GM11168 (cell line): ENCODE data around the gene MAFF.
"Not testable (repeated sequence)": the region's sequence is repeated elsewhere in the genome, so short reads cannot be mapped to it uniquely, and the experiment has no call there.

Experiments
- in situ Hi-C: fragments of 300-500 bp; cut with MboI; formaldehyde crosslinking; loops from one replicate; pipeline ENCODE4 v1.12.0; 2022; ENCODE audit warnings: low sequenced_read_pairs; ENCODE audit not compliant: unreplicated experiment

Gene MAFF

DNA sequence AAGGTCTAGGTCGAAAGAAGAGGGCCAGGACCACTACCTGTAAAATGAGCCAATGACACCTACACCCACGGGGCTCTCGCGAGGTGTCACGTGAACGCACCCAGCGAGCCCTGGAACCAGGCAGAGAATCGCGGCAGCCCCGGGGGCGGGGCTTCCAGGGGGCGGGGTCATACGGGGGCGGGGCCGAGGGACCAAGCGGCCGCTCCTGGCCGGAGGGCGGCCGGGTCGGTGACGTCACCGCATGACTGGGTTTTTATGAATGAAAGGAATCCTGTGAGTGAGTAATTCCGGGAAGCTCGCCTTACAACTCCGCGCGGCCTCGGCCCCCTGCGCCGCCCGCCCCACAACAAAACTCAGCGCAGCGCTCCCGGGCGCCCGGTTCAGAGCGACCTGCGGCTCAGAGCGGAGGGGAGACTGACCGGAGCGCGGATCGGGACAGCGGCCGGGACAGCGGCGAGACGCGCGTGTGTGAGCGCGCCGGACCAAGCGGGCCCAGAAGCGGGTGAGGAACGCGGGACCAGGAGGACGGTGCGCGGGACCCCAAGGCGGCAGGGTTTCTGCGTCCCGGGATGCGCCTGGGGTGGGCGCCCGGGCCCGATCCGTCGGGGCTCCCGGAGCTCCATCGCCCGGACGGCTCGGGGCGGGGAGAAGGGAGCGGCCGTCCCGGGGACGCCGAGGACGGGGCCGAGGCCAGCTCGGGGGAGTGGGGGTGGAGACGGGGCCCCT, at the start of gene MAFF:
Gene MAFF, plus strand, starts transcription at position 284 of the 726 bp plus-strand sequence. CDS start 11,860 bp downstream, outside the sequence.
- in situ Hi-C loops: no loop called here

GRCh38 chr22:38153821-38154562, 47.8 kb upstream of the MAFF start:
- in situ Hi-C loops: no loop called here

DNA sequence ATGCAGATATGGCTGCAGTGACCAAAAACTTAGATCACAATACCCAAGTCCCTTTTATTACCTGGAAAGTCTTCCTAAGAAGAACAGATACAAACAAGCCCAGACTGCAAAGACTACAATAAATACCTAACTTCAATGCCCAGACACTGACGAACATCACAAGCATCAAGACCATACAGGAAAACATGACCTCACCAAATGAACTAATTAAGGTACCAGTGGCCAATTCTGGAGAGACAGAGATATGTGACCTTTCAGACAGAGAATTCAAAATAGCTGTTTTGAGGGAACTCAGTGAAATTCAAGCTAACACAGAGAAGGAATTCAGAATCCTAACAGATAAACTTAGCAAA, 47.3 kb upstream of the MAFF start:
- in situ Hi-C loops: not testable (repeated sequence)

- in situ Hi-C loops: no loop called here
Measured at GRCh38 chr22:38155703-38156102, 46.1 kb upstream of the MAFF start.

- in situ Hi-C loops: no loop called here
Measured at GRCh38 chr22:38162881-38163843, 38.6 kb upstream of the MAFF start.

DNA sequence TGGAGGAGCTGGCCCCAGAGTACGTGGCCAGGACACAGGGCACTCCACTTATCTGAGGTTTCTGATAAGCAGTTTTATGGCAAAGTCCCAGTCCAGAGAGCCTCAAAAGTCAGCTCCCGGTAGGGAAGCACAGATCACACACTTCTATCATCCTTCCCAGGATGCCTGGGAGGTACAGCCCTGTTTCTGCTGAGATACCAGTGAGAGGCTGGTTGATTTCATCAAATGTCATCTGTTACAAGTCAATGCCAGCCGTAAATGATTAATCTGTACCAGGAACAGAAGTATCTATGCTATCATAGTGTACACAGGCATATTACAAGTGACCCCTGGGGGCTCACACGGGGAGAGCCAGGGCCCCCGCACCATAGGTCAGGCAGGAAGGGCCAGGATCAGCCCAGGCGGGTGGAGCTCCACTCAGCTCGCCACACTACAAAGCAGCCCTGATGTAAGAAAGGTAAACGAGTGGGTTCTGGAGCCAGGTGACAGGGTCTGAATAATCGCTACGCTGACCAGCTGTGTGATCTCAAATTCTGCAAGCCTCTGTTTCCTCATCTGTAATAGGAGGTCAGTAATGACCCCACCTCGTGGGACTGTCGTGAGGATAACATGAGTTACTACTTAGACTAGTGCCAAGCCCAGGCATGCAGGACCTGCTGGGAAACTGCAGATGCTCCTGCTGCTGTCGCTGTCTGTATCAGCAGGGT, 37.8 kb upstream of the MAFF start:
- in situ Hi-C loops: no loop called here

- in situ Hi-C loops: no loop called here
Measured at GRCh38 chr22:38164551-38164918, 37.3 kb upstream of the MAFF start.

GRCh38 chr22:38165922-38166593, 35.7 kb upstream of the MAFF start:
- in situ Hi-C loops: no loop called here

DNA sequence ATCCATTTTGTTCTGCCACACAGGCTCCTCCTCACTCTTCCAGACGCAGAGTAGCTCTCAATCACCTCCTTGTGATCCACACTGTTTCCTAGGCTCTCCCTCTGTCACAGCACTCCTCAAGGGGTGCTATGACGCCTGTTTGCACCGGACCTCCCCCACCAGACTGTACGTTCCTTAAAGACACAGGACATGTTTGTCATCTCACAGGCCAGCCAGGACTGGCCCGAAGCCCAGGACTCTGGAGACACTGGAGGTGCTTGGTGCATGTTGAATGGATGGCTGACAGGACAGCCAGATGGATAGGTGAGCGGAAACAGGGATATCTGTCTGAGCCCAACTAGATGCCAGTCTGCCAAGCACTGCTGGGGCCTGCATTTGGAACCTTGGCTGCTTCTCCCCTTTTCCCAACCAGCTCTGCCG, 33.8 kb upstream of the MAFF start:
- in situ Hi-C loops: no loop called here

DNA sequence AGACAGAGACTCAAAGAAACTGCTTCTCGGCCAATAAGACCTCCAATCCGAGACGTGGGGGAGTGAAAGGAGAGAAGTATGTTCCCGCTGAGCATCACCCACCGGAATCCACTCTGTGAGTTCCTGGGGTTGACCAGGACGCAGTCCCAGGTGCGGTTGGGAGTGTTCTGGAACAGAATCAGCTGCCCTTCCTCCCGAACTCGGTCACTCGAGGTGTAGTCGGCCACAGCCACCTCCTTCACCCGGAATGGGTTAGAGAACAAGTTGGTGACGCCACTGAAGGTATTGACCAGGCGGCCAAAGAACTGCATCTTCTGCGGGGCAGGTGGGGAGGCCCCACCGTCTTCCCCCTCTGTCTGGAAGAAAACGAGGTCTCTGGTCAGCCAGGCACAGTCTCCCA, 32.7 kb upstream of the MAFF start:
- in situ Hi-C loops: no loop called here

GRCh38 chr22:38170469-38170868, 31.3 kb upstream of the MAFF start:
- in situ Hi-C loops: no loop called here

GRCh38 chr22:38171927-38172831, 29.6 kb upstream of the MAFF start:
- in situ Hi-C loops: no loop called here

DNA sequence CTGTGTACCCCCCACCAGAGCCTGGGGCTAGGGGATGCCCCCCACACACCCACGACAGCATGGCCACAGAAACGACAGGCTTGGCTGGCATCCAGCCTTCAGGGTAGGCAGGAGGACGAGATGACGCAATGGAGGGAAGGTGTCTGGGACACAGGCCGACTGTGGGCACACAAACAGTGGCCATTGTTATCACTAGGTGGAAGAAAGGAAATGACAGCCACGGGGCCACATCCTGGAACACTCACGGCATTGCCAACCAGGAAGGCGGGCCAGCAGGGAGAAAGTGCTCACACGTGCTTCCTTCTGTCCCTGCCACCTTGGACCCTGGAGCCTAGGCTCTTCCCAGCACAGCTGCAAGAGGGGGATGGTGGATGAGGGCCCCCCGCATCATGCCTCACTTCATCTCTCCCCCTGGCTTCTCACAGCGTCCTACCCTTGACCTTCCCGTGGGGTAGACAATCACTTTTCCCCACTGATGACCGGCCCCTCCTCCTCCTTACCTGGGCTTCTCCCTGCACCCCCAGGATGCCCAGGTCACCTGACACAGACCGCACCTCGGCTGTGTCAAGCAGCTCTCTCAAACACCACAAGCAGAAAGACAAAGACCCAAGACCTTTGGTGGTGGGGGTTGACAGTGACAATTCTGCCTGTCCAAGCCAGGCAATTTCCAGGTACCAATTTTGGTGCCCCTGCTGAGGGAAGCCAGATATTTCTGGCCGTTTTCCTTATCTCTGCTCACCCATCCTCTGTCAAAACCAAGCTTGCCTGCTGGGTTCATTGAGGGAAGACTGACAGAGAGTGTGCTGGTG, 28.8 kb upstream of the MAFF start:
- in situ Hi-C loops: no loop called here

DNA sequence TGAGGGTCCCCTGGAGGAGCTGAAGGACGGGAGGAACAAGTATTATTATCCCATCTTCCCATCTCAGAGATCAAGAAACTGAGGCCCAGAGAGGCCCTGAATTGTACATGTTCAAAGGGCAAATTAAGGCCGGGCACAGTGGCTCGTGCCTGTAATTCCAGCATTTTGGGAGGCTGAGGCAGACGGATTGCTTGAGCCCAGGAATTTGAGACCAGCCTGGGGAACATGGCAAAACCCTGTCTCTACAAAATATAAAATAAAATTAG, 28.2 kb upstream of the MAFF start:
- in situ Hi-C loops: no loop called here

- in situ Hi-C loops: no loop called here
Measured at GRCh38 chr22:38174626-38175025, 27.2 kb upstream of the MAFF start.

- in situ Hi-C loops: no loop called here
Measured at GRCh38 chr22:38175206-38176118, 26.3 kb upstream of the MAFF start.

- in situ Hi-C loops: no loop called here
Measured at GRCh38 chr22:38176170-38176741, 25.5 kb upstream of the MAFF start.
